Lung (tissue), 12 donors: ENCODE measurements around the gene POC5. TPM values are rescaled to one million over a fixed set of nuclear protein-coding genes. Genes with fewer than 3 reads are reported as not detected.
A peak's percentile ranks its signal among the peaks of the same experiment; 100 is the strongest.

Experiments
- ATAC-seq: fragments of 200-7000 bp; cut with Tn5 transposase; one replicate; pipeline ENCODE4 v1.9.1; 2020; ENCODE audit warnings: moderate number of reproducible peaks; ENCODE audit not compliant: insufficient read depth, low FRiP score
- DNase-seq, 3 donors: peaks; one replicate each; pipeline ENCODE4 v3.0.0-alpha.2; 2013 to 2017
- H3K27ac ChIP-seq, 2 donors: one replicate each; pipeline ENCODE4 v1.5.1; 2013; ENCODE audit warnings: mild to moderate bottlenecking in 2 of 2, moderate library complexity in 2 of 2, control low read depth in 1 of 2, inconsistent platforms in 1 of 2, low read depth in 1 of 2, low read length in 1 of 2
- H3K27me3 ChIP-seq, 3 donors: one replicate each; pipeline ENCODE4 v1.5.1; 2013; ENCODE audit warnings: low read length in 2 of 3; ENCODE audit not compliant: control insufficient read depth in 3 of 3, insufficient read depth in 3 of 3
- H3K36me3 ChIP-seq, 4 donors: one replicate each; pipeline ENCODE4 v1.5.1; 2013; ENCODE audit warnings: low read length in 4 of 4, mild to moderate bottlenecking in 1 of 4, moderate library complexity in 1 of 4; ENCODE audit not compliant: control insufficient read depth in 4 of 4, insufficient read depth in 4 of 4
- H3K4me1 ChIP-seq, 5 donors: one replicate each; pipeline ENCODE4 v1.5.1; 2013; ENCODE audit warnings: low read length in 5 of 5, mild to moderate bottlenecking in 2 of 5, moderate library complexity in 1 of 5; ENCODE audit not compliant: control insufficient read depth in 5 of 5, insufficient read depth in 5 of 5
- H3K4me3 ChIP-seq: one replicate; pipeline ENCODE4 v1.5.1; 2013; ENCODE audit warnings: mild to moderate bottlenecking, control low read depth, moderate library complexity
- H3K9ac ChIP-seq, 2 donors: one replicate each; pipeline ENCODE4 v1.5.1; 2013; ENCODE audit warnings: low read length in 2 of 2, control low read depth in 1 of 2; ENCODE audit not compliant: insufficient read depth in 1 of 2
- H3K9me3 ChIP-seq, 4 donors: one replicate each; pipeline ENCODE4 v1.5.1; 2013; ENCODE audit warnings: low read length in 3 of 4, mild to moderate bottlenecking in 1 of 4, moderate library complexity in 1 of 4; ENCODE audit not compliant: control insufficient read depth in 4 of 4, insufficient read depth in 3 of 4
- CTCF ChIP-seq: IDR thresholded peaks from 2 replicates; pipeline ENCODE4 v1.5.1; 2012; ENCODE audit warnings: mild to moderate bottlenecking; ENCODE audit errors: control extremely low read depth, extremely low read depth
- WGBS, 2 donors: extraction: QIAGEN DNeasy Blood & Tissue Kit; methylation state at CpG; one replicate each; pipeline ENCODE4 v1.1.7; 2013; 5-methylcytosine and 5-hydroxymethylcytosine counted together
- polyA plus RNA-seq, 2 donors: library from polyadenylated mRNA; stranded (reverse); fragments of 200-250 nt; gene quantifications; one replicate each; pipeline ENCODE4 v1.2.1, GENCODE V29; 2013
- total RNA-seq, 2 donors: library from RNA; depleted of rRNA in 1 of 2; stranded (reverse); fragments of >200 nt in 1 of 2; gene quantifications; one replicate each; pipeline ENCODE4 v1.2.1, GENCODE V29; 2014 to 2021
- donor health status: control.
- donor health status: control.
- donor health status: Bipolar disorder and iron deficiency.
- donor health status: healthy.
- donor health status: DM: yes; HTN: yes; CAD: no.

The POC5 gene
- total and polyA plus RNA-seq, 4 donors = 7.7 to 18.0 (median 11.0) TPM

- ATAC-seq = no peak
- 83 to 84% methylated on average over 16 of the region's 16 CpGs for WGBS, 2 donors
Observed at GRCh38 chr5:75660678-75661465, 56.4 kb downstream of the POC5 start.

DNA sequence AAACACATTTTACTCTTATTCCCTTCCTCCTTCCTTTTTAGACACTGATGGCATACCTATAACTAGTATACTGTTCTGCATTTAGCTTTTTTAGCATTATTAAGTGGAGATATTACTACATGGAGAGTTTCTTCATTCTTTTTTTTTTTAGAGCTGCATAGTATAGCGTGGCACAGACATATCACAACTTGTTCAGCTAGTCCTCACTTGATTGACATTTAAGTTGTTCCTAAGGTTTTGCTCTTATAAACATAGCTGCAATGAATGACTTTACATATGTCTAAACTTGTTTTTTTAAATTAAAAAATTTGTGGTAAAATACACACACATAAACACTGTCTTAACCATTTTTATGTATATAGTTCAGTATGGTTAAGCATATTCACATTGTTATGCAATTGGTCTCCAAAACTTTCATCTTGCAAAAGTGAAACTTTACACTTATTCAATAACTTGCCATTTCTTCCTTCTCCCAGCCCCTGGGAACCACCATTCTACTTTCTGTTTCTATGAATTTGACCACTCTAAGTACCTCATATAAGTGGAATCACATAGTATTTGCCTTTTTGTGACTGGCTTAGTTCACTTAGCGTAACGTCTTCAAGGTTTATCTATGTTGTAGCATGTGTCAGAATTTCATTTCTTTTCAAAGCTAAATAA is 57.3 kb downstream of the POC5 start:
- 82 to 85% methylated on average over 3 of the region's 3 CpGs for WGBS, 2 donors
- TF ChIP-seq CTCF = no peak
- Histone ChIP-seq H3K4me1 (peaks cover 0 to 13% (median 2%) of the 10 kb centered on the region in 5 donors), H3K4me3 (no peak overlapping the region), H3K9me3 (no peaks in the 10 kb centered on the region), H3K36me3 (no peaks in the 10 kb centered on the region), H3K9ac (no peak overlapping the region), H3K27ac (no peak overlapping the region), H3K27me3 (no peaks in the 10 kb centered on the region)
- no peak for ATAC-seq
- no peak for DNase-seq

More at GRCh38 chr5:75660678-75661465, 56.4 kb downstream of the POC5 start:
- H3K27me3 ChIP-seq = no peaks in the 10 kb centered on the region
- no peak overlapping the region for H3K9ac ChIP-seq
- no peak overlapping the region for H3K4me3 ChIP-seq
- no peak for TF ChIP-seq CTCF
- no peaks in the 10 kb centered on the region for H3K36me3 ChIP-seq
- peaks cover 0 to 12% (median 1%) of the 10 kb centered on the region in 5 donors for H3K4me1 ChIP-seq
- DNase-seq = no peak
- no peaks in the 10 kb centered on the region for H3K9me3 ChIP-seq
- no peak overlapping the region for H3K27ac ChIP-seq

DNA sequence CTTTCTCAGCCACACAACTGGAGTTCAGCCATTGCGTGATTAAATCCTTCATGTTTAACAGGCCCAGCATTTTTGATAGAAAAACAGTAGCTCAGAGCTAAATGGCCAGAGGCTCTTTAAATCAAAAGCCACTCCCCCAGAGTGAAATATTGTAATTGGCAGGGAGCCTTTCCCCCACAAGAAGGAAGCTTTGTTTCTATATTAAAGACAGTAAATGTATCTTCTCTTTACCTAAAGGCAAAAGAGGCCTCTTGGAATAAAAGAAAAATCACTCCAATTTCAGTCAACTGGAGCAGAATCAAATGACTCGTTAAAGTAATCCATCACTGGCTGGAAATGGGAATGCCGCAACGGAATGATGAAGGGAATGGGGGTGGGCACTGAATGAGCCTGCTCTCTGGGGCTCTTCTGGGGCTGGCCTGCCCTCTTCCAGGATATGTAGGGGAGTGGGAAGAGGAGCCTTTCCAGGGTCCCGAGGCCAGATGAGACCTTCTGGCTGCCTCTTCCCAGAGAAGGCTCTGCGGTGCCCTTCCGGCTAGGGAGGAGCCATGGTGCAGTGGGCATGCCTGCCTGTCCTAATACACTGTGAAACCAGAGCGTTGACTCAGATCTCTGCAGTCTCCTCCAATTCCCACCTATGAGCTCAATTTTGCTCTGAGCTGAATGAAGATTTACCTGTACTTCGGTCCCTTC is 60.8 kb downstream of the POC5 start:
- H3K4me1 ChIP-seq = peaks cover 0 to 13% (median 3%) of the 10 kb centered on the region in 5 donors
- H3K9ac ChIP-seq = peak overlapping the region in 1 of 2 donors; percentile 34
- no peak for TF ChIP-seq CTCF
- H3K36me3 ChIP-seq = no peaks in the 10 kb centered on the region
- peak overlapping the region; percentile 35 for H3K4me3 ChIP-seq
- H3K9me3 ChIP-seq = no peaks in the 10 kb centered on the region
- WGBS, 2 donors = 43 to 64% methylated on average over 9 of the region's 9 CpGs
- DNase-seq (peak; percentile 23 to 49 (median 44)), ATAC-seq (no peak)
- H3K27ac ChIP-seq = peak overlapping the region in 1 of 2 donors; percentile 68
- peaks cover 0 to 3% (median 0%) of the 10 kb centered on the region in 3 donors for H3K27me3 ChIP-seq
